ENCODE data around the gene ZNF10.

Gene ZNF10

DNA sequence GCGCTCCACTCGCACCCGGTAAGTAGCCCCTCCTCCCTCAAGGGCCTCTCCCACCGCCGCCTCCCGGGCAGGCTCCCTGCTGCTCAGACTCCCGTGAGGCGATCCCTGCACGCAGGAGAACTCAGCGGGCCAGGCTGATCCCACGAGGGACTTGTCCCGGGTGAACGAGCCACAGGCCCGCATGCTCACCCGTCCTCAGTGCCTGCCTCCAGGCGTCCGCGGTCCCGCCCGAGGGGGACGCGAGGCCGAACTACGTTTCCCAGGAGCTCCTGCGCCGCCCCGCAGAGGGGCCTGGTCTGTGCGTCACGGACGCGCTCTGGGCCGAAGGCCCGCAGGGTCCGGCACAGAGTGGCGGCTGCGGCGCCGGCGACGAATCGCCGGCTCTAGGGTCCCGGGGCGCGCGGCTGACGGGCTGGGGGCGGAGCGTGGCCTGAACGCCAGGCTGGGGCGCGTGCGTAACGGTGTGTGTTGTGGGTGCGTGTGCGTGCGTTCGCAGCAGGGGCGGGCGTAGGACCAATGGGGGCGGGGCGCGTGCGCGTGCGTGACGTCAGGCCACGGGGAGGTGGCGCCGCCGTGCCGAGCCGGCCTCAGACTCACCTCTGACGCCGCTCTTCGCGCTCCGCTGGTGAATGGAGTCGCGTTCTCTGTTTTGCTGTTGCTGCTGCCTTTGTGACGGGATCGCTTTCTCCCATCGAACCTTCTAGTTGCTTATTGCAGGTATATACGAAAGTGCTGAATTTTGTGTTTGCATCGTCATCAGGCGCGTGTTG, at the start of gene ZNF10, which contains the start of gene ZNF891:
Gene ZNF10 (plus strand): TSS at position 590 of the 770 bp plus-strand sequence. CDS start 13,866 bp downstream, outside the sequence.
Gene ZNF891 (minus strand): TSS at position 237 of the 770 bp plus-strand sequence. CDS start 8,356 bp downstream, outside the sequence.
- peak; percentile 93 to 96 (median 96) for DNase-seq

DNA sequence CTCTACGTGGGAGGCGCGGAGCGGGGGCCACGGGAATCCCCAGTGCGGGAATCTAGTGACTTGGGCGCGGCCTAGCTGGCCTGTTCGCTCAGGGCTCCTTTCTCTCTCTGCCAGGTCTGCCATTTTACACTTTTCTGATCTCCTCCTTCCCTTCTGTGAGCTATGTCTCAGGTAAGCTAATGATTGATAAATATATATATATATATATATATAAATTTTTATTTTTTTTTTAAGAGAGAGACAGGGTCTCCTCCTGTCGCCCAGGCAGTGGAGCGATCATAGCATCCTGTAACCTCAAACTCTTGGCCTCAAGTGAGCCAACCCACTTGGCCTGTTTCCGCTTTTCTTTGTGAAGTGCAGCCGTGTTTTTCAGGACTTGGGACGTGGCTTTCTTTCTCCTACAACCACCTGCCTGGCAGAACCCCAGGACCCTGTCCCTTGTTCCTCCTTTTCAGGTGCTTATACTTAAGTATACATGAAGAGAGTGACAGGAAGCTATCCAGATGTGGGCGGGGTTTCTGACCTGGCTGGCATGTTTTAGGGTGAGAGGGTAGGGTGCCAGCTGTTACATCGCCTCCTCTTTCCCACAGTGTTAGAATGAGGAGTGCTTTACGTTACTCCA, 49.2 kb upstream of the ZNF10 start:
- no peak for DNase-seq

DNA sequence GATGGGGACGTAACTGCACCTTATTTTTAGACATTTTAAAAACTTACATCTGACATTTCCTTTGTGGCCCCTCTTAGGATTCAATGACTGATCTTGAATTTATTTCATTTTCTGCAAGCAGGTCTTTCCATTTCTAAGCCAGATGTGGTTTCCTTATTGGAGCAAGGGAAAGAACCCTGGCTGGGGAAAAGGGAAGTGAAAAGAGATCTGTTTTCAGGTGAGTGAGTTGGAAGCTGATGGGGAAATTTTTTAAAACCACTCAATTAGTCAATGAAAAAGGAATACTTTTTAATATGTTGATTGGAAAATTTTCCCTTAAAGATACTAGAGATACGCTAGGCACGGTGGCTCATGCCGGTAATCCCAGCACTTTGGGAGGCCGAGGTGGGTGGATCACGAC, 47.1 kb upstream of the ZNF10 start:
- DNase-seq = no peak

GRCh38 chr12:133105620-133106019, 24.8 kb upstream of the ZNF10 start:
- DNase-seq = peak in 1 of 3 donors; percentile 20

- DNase-seq = peak in 2 of 3 donors; percentile 4 to 22
Measured at GRCh38 chr12:133106253-133106652, 24.2 kb upstream of the ZNF10 start.

DNA sequence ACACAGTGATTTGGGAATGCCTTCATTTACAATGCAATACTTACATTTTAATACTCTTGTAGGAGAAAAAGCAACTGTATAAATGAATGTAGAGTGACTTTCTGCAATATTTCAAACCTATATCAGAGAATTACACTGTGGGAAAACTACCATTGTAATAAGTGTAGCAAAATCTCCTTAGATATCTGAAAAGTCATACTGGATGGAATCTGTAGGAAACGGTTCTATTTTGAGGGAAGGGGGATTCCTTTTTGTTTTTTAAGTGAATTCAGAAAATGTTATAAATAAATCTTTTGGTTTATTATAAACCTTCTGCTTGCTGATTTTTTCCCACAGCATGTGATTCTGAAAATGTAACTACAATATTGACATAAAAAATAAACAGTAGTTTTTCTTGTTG, 23.3 kb upstream of the ZNF10 start:
- no peak for DNase-seq

DNA sequence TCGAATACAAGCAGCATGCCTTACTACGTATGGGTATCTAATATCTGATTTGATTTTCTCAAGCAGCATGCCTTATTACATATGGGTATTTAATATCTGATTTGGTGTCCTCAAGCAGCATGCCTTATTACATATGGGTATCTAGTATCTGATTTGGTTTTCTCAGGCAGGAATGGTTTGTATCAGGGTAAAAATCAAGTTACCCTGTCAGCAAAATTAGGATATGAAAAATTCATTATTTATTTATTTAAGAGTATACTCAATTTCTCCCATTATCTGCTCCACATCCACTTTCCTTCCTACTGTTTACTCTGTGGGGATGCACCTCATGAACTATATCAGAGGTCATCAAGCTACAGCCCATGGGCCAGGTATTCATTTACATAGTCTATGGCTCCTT, 22.3 kb upstream of the ZNF10 start:
- DNase-seq = no peak

DNA sequence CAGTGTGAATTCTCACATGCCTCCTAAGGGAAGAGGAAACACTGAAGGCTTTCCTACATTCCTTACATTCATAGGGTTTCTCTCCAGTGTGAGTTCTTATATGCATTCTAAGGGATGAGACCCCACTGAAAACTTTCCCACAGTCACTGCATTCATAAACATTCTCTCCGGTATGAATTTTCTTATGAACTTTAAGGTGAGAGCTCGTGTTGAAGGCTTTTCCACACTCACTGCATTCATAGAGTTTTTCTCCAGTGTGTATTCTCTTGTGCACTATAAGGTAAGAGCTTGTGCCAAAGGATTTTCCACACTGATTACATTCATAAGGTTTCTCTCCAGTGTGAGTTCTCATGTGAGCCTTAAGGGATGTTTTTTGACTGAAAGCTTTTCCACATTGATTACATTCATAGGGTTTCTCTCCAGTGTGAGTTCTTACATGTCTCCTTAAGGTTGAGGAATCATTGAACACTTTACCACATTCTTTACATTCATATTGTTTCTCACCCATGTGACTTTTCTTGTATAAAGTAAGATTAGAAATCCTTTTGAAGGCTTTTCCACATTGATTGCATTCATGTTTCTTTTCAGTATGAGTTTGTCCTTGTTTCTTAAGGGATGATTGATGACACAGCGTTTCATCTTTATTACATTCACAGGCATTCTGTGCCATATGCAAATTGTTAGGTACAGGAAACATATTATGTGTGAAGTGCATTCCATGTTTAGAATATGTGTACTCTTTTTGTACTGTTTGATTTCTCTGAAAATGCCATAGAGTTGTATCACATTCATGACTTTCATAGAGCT, 9.8 kb upstream of the ZNF10 start:
- DNase-seq = peak in 1 of 3 donors; percentile 18

DNA sequence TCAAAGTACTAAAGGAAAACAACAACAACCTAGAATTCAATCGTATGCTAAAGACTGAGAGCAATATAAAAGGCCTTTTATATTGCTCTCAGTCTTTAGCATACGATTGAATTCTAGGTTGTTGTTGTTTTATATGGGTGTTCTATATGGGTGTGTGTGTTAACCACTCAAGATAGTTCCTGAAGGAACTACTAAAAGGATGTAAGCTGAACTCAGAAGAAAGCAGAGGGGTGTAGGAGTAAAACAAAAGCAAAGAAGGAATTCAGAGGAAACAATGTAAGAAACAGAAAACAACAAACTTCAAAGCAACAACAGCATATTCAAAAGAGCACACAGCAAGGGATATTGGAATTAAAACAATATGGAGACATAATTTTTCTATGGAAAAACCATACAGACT, 5.8 kb upstream of the ZNF10 start:
- no peak for DNase-seq

GRCh38 chr12:133129368-133130037, 924 bp upstream of the ZNF10 start:
- DNase-seq = peak in 1 of 3 donors; percentile 7

DNA sequence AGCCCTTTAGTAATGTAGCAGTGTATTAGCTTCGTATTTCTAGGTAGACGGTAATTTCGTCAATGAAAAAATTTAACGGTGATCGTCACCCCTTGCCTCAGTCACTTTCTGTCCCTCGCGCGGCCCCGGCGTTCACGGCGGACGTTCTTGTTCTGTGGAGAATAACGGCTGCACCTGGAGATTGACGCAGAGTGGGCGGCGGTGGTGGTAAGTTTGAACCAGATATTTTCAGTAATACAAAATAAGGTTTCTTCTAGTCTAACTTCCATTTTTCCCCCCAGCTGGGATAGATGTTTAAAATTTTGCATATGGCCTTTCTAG, 341 bp downstream of the ZNF10 start:
- peak in 1 of 3 donors; percentile 20 for DNase-seq

GRCh38 chr12:133135747-133136146, 5.3 kb downstream of the ZNF10 start:
- DNase-seq = no peak

GRCh38 chr12:133145981-133146380, 15.6 kb downstream of the ZNF10 start:
- DNase-seq = no peak

DNA sequence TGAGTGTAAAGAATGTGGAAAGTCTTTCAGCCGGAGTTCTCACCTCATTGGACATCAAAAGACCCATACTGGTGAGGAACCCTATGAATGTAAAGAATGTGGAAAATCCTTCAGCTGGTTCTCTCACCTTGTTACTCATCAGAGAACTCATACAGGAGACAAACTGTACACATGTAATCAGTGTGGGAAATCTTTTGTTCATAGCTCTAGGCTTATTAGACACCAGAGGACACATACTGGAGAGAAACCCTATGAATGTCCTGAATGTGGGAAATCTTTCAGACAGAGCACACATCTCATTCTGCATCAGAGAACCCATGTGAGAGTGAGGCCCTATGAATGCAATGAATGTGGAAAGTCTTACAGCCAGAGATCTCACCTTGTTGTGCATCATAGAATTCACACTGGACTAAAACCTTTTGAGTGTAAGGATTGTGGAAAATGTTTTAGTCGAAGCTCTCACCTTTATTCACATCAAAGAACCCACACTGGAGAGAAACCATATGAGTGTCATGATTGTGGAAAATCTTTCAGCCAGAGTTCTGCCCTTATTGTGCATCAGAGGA, 25.8 kb downstream of the ZNF10 start:
- no peak for DNase-seq

DNA sequence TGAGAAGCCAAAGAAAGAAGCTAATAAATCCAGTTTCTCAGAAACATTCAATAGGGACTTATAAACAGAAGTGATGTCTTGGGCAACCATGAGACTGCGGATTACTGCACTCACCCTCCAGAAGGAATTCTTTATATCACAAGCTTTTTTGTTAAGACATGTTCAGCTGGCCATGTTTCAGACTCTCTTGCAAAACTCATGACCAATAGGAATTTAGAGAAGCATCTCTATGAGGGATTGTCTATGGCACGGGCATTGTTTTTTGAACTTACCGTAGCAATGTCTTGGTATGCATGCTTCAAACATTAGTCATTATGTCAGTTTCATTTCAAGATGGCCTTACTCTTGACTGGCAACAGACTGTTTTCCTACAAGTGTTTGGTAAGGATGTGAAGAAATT, 35.3 kb downstream of the ZNF10 start:
- no peak for DNase-seq

DNA sequence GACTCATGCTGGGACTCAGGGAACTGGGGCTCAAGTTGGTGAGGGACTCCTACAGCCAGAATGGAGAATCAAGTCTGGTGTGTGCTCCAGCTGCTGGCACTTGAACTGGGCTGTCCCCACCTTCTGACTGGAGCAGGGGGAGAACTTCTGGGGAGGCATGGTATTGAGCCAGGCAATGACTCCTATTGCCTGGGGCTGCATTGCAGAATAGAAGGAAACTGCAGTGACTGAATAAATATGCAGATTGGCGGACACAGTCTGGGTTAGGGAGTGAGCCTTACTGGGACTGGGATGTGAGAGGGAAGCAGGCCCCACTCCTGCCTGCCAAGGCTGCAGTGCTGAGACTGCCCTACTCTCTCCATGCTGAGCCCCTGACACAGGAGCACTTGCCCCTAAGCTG, 42.1 kb downstream of the ZNF10 start:
- DNase-seq = no peak

DNA sequence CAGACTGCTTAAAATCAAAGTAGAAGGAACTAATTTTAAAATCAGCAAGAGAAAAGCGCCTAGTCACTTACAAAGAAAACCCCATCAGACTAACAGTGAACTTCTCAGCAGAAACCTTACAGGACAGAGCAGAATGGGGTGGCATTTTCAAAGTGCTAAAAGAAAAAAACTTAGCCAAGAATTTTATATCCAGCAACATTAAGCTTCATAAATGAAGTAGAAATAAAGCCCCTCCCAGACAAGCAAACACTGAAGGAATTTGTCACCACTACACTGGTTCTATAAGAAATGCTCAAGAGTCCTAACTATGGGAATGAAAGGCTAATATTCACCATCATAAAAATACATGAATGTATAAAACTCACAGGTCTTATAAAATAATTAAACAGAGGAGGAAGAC, 44.5 kb downstream of the ZNF10 start:
- no peak for DNase-seq

DNA sequence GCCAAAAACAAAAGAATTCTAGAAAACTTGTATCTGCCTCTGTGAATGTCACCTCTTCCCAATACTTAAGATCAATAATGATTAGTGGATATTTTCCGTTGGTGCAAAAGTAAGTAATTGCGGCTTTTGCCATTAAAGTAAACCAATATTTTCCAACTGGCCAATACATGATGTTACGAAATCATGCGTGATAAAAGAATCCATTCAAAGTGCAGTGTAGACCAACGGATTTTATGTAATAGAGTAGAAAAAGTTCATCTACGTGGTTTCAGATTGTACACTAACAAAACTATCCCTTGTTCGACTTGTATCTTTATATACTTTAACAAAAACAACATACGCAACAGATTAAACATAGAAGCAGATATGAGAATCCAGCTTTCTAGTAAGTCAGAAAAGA, 50.2 kb downstream of the ZNF10 start:
- no peak for DNase-seq

GRCh38 chr12:133181238-133181959, 51.0 kb downstream of the ZNF10 start, which contains the start of gene ZNF268:
TSS of gene ZNF268 (plus strand) at chr12:133181495. CDS start at chr12:133181998, 503 bp downstream.
- peak; percentile 97 to 98 (median 97) for DNase-seq

DNA sequence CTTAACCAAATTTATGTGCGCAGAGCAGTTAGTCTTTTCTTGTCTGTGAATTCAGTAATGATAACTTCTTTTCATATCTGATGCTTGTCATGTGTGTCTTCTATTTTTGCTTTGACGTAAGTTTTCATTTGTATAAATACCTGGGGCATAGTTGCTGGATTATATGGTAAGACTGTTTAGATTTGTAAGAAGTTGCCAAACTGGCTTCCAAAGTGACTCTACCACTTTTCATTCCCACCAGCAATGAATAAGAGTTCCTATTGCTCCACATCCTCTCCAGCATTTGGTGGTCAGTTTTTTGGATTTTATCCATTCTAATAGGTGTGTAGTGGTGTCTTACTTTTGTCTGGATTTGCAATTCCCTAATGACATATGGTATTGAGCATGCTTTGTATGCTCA, 59.7 kb downstream of the ZNF10 start:
- no peak for DNase-seq

GRCh38 chr12:133192847-133193246, 62.4 kb downstream of the ZNF10 start:
- no peak for DNase-seq

- DNase-seq = no peak
Measured at GRCh38 chr12:133201888-133202287, 71.5 kb downstream of the ZNF10 start.

Measured in suppressor macrophage treated with lipopolysaccharide for 1 hour (primary cell).